Stimulated activated CD8-positive, alpha-beta memory T cell treated with anti-CD3 and anti-CD28 coated beads, Interleukin-15, amount 100 ng/mL, for 48 hours (primary cell): ENCODE measurements around the gene RAE1.

Experiments used
- DNase-seq, 2 donors: peaks; one replicate each; pipeline ENCODE4 v3.0.0-alpha.2; 2020; ENCODE audit warnings: low read depth in 2 of 2

The RAE1 gene

DNA sequence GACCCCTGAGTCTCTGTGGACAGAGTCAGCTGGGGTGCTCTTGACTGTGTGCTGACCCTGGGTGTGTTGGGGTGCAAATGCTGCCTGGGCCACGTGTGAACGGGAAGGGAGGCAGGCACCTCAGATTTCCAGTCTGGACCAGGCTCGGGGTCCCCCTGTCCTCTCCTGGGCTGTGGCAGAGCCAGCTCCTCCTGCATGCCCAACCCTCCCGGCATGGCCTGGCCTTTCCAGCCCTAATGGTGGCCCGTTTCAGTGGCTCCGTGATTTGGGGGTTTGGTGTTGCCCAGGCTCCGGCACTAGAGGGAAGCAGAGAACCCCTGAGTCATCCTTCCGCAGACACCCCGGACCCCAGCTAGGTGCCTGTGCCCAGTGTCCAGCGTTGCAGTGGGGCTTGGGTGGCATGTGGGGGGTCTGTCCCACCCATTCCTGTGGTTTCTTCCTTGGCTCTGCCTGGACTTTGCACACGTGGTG, 49.2 kb downstream of the RAE1 start:
- no peak for DNase-seq

DNA sequence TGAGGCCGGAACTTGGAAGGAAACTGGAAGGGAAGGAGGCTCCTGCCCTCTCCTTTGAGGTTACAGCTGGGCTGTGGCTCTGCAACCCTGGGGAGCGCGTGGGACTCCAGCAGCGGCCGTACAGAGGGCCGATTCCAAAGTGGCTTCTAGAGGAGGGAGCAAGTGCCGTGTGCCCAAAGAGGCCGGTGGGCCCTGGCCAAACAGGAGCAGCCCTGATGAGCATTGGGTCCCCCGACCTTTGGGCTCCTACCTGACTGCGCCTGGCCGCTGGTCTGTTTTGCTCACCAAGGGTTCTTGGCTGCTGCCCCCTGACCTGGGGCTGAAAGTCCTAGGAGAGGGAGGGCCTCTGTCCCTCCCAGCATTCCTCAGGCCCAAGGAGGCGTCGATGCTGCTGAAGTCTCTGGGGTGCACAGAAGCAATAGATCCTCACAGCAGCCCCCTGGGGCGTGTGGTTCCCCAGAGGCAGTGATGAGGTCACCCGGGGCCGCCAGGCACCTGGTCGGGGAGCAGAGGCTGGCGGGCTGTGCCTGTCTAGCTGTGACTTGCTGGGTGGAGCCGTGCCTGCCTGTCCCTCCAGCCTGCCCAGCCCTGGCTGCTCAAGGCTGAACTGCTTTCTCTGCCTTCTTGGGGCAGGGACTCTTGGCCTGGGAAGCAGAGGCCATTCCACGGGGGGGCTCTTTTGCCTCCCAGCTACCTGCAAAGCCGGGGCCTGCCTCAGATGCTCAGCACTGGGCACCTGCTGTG, 49.9 kb downstream of the RAE1 start:
- no peak for DNase-seq

DNA sequence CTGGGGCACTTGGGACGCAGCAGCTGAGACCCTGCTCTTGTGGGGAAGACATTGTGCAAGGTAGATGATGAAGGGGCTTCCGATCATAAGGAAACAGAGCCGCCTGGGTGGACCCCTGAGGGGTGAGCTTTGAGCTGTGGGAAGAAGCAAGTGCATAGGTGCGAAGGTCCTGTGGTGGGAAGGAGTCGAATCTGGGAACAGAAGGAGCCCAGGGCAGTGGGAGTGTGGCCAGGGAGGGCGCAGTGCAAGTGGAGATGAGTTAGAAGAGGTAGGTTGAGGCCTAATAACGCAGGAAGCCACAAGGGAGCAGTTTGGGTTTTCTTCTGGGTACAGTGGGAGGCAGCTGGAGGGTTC, 50.5 kb downstream of the RAE1 start:
- DNase-seq: no peak

DNA sequence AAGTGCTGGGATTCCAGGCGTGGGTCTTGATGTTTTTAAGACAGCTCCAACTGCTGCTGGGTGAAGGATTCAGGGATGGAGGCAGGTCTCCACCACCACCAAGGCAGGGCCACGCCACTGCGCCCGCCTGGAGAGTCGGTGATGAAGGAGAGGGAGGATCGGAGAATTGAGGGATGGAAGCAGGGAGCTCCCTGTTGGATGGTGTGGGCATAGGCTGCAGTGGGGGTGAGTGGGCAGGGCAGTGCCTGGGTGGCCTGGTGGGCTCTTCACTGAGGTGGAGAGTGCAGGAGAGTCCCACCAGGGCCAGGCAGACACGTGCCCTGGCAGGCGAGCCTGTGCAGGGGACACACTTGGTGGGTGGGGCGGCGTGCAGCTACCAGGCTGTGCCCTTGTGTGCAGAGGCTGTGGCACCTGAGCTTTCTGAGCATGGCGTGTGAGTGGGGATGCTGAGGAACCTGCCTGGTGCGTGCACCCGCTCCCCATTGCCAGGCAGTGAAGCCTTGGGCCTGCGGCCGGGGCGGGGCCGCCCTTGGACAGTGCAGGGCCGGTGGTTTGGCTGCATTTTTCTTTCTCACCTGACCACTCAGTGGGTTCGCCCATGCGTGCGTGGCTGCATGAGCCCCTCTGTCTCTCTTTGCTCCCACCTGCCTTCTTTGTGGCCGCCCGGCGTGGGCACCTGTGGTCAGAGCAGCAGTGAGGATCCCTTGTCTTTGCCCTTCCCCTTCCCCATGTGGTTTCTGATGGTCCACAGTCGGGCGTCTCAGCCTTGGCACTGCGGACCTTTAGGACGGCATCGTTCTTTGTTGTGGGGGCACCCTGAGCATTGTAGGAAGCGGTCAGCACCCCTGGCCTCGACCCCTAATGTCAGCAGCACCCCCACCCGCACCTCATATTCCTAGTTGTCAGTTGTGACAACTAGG, 51.4 kb downstream of the RAE1 start:
- no peak for DNase-seq

DNA sequence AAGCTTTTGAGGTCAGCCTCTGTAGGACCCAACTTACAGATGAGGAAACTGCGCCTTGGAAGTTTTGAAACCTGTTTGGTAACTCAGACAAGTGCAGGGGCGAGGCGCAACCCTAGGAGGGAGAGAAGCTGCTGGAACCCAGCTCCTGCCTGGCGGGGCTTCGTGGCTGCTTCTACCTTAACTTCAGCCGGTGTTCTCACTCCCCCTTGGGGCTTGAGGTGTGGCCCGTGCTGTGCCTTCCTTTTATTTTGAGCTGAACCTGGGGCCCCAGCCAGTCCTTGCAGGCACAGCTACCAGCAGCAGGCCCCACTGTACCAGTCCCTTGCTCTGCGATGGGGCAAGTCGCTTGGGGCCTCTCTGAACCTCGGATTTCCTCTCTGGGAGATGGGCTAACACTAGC, 52.2 kb downstream of the RAE1 start:
- no peak for DNase-seq

DNA sequence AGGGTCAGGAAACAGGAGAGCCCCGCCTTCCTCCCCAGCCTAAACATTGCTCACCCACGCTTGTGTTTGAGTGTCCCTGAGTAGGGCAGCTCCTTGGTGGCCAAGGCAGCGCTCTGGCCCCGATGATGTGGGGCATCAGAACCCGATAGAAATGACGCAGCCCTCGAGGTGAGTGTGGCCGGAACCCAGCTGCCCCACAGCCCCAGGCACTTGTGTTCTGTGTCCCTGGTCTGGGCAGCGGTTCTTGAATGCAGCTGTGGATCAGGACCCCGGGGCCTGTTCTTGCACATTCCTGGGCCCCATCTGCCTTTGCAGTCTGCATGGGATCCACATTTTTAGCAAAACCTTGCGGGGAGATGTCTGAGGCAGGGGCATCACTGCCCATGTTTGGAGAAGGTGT, 53.0 kb downstream of the RAE1 start:
- no peak for DNase-seq

DNA sequence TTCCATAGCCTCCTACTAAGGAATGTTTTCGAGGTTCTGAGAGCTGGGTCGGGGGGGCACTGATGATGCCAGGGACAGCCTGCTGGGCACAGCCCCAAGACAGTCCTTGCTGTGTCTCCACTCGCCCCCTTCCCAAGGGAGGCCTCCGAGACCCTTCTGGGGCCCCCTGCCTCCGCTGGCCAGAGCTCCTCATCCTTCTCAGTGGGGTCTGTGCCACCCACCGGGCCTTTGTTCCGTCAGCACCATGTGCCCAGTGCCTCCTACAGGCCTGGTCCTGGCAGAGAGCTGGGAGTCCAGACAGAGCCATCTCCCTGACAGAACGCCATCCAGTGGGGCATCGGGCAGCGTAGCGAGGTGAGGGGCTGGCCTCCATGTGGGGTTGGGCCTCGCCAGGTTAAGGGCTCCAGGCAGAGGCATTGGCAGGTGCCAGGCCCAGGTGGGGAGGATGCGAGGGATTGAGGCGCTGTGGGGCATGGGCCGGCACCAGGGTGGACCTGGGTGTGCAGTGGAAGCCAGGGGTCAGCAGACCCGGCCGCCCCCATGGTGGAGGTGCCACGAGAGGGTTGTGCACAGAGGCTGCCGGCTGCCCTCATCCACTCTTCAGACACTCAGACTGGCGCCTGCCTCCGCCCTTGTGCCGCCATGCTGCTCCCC, 53.5 kb downstream of the RAE1 start:
- no peak for DNase-seq

DNA sequence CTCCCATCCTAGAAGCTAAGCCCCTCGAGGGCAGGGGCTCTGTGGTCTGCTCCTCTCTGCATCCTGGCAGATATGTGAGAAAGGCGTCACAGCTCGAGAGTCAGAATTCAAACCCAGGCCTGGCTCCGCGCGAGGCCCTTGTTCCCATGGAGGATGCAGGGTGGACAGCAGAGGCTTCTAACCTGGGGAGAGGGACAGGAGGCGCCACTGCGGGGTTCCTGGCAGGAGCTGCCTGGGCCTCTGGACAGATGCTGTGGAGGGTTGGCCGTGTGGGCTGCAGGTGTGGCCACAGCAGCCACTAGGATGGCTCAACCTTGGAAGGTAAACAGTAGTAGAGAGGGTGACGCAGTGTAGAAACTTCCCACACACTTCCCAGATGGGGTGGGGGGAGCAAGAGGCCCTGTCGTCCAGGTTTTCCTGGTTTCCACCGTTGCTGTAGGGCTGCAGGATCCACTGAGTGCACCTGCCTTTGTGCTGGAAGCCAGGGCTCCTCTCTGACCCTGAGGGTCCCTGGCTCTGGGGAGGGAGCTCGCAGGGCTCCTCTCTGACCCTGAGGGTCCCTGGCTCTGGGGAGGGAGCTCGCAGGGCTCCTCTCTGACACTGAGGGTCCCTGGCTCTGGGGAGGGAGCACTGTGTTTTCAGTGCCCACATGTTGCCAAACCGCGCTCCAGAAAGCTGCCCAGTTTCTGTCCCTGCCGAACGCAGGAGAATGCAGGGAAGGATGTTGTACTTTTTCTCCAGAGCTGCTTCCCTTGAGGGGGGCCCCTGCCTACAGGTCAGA, 54.4 kb downstream of the RAE1 start:
- DNase-seq: no peak

DNA sequence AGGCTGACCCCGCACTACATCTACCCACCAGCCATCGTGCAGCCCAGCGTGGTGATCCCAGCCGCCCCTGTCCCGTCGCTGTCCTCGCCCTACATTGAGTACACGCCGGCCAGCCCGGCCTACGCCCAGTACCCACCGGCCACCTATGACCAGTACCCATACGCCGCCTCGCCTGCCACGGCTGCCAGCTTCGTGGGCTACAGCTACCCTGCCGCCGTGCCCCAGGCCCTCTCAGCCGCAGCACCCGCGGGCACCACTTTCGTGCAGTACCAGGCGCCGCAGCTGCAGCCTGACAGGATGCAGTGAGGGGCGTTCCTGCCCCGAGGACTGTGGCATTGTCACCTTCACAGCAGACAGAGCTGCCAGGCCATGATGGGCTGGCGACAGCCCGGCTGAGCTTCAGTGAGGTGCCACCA, 56.5 kb downstream of the RAE1 start:
- no peak for DNase-seq

DNA sequence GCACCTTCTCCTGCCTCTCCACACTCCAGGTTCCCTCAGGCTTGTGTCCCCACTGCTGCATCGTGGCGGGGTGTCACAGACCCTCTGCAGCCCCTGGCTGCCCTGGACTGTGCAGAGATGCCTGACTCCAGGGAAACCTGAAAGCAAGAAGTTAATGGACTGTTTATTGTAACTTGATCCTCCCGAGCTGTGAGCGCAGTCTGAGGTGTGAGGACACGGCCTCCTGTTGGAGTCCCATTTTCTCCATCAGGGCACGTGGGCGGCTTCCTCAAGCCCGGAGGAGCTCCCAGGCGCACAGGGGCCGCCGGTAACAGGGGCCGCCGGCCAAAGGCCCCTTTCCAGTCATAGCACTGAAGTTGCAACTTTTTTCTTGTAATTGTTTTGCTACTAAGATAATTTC, 57.1 kb downstream of the RAE1 start:
- DNase-seq: no peak

DNA sequence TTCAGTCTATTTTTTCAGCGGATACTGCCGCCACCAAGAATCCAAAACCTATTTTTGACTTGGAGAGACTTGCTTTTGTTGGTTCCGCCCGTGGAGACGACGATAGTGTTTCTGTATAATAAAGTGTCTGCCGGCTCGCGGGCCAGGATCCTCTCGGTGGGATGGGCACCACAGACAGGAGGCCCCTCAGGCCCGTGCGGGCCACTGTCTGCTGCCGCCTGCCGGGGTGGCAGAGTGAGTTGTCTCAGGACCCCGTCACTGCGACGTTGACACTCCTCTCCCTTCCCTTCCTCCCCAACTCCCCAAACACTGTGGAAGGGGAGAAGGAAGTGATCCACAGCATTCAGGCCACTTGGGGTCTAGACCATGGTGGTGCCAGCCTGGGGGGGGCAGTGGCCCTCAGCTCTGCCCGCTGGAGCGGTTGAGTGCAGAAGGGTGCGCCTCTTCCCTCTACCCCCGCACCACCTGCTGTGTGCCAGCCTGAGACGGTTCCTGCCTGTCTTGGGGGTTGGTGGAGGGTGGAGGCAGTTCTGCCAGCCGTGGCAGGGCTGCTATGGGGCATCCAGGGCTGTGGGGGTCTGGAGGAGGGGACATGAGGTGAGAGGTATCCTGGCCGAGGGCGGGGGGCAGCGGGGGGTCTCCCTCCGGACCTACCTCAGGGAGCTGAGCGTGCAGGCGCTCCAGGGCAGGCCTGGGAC, 57.6 kb downstream of the RAE1 start:
- DNase-seq: no peak

DNA sequence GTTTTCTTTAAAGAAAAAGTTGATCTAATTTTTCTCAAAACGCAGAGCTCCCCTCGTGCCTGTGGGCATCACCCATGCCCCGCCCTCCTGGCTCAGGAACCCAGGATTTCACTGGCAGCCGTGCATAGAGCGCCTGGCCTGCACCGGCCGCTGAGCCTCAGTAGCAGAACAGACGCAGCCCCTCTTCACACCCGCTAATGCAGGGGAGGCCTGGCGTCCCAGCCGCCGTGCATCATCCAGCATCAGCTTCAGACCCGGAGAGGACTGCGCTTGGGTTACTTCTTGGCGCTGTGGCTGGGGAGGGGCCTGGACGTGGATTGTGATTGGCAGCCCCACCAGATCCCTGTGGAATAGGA, 58.2 kb downstream of the RAE1 start:
- no peak for DNase-seq

DNA sequence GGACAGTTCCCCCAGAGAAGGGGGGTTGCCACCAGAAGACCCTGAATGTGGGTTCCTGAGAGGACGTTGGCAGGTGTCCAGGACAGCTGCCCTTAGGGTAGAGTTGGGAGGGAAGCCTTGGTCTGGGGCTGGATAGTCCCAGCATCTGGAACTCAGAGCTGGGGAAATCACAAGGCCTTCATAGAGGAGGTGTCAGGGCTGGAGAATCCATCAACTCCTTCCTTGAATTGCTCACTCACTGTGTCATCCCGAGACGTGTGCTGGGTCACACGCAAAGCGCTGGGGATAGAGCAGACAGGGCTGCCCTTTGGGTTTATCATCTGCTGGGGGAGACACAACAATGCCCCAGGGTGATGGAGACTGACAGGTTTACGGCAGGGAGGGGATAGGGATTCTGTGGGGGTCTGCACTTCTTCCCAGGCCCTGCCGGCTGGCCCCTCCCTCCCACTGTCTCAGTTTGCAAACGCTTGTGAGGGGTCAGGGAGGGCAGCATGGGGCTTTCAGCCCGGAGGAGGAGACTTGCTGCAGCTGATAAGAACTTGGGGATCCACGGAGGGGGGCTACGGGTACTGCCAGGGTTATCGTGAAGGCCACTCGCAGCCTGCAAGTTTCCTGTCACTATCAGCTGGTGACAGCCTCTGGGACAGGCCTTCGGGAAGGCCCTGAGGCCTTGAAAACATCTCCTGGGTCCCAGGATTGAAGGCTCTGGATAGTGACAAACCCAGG, 58.8 kb downstream of the RAE1 start:
- DNase-seq: no peak

DNA sequence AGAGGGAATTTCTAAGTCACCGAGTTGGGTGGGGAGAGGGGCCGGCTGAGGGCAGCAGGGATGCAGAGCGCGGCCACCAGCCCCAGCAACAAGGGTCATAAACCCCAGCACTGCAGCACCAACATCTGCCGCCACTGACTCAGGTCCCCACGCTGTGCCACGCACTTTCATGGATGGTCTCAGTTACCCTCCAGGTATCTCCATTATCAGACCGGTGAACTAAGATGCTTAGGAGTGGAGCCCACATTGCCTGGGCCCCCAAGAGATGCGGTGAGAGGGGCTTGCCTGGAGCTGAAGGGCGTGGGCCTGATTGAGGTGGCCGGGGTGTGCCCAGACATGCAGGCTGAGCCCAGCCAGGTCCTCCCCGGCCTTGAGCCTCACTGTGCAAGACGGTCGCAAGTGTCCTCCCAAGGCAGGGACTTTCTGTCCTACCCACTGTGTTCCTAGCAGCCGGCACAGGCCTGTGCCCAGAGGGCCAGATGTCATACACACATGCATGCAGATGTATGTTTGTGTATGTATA, 59.4 kb downstream of the RAE1 start:
- no peak for DNase-seq

DNA sequence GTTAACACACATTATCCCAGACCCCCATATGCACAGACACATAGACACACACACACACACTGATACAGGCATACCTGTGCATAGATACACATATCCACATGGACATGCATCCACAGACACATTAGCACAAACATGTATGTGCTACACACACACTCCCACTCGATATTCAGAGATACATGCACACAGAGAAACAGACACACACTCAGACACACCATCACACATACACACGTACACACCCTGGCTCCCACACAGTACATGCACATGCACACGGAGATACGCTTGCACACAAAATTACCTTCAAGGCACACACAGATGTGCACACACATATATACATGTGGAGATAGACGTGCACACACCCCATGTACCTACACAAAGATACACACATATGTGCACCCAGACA, 59.9 kb downstream of the RAE1 start:
- no peak for DNase-seq

DNA sequence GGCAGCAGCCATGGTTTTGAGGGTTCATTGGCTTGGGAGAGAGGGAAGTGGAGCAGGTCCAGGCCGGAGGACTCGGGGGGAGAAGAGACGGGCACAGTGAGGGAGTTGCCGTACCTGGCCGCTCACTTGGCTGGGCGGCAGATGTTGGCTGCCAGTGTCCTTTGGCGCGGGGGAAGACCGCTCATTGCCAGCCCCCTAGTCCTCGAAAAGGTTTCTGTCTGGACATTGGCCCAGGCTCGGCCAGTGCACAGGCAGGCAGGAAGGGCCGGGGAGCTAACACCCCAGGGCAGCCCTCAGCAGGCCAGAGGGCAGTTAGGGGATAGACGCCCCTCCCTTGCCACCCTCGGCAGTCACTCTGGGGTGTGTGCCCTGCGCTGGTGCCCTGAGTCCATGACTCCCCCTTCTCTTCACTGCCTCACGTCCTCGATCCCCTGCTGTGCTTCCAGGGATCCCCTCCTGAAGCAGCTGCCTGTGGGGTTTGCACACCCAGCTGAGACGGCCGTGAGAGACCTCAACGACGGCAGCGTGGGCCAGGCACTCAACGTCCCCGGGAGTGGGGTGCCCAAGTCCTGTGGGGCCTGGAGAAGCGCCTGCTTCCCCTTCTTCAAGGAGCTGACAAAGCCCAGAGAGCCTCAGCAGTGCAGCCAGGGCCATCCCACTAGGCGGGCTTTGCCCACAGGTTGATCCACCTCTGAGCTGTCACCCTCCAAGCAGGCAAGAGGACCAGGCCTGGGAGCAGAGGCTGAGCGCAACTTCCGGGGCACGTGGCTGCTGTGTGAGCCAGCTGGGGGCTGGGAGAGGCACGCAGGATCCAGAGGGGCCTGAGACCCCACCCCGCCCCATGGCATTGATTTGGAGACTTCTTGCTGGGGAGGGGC, 60.6 kb downstream of the RAE1 start:
- DNase-seq: no peak

DNA sequence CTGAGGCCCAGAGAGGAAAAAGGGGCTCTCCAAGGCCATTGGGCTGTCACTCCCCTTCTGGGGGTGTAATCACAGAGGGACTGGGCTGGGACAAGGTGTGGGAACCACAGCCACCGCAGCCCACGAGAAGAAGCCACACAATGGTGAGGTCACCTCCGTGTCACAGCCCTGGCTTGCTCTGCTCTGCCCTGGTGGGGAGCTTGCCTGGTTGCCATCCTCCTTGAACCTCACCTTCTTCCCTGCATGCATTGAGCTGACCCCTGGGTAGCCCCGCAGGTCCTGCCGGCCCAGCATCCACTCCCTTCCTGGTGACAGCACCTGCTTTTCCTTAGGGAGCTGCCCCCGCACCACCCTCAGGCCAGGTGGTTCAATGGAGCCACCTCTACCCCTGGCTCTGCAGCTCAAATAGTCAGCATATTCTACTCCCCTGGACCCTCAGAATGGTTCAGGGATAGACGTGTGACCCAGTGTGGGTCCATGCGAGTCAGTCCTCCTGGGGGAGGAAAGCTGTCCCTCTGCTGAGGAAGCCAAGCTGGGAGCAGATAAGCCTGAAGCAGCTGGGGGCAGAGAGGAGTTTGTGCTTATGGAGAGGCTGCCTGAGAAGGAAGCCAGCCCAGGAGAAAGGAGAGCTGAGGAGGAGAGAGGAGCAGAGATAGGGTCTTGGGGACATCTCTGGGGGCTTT, 61.4 kb downstream of the RAE1 start:
- DNase-seq: no peak

DNA sequence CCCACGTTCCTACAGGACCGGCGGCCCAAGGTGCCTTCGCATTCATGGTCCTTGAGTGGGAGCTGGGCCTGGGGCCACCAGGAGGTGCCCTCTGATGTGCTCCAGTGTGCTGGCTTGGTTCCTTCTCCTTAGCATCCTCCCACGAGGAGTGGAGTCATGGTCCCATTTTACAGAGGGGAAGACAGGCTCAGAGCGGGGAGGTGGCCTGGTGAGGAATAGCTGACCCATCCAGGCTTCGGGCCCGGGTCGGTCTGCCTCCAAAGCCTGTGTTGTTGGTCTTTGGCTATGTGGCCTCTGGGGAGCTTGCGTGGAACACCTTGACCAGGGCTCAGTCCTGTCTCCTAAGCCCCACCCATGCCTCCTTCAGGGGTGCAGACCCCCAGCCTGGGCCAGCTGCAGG, 62.9 kb downstream of the RAE1 start:
- DNase-seq: no peak
